Activated CD8-positive, alpha-beta memory T cell treated with anti-CD3 and anti-CD28 coated beads, Interleukin-2, amount 50 U/mL, for 24 hours (primary cell): Measurements from ENCODE around the gene SALL2.
"Not testable (repeated sequence)": the region's sequence is repeated elsewhere in the genome, so short reads cannot be mapped to it uniquely, and the experiment has no call there.

Experiments
- DNase-seq: peaks from one replicate; pipeline ENCODE4 v3.0.0-alpha.2; 2020; ENCODE audit errors: extremely low read depth

Gene SALL2

GRCh38 chr14:21525962-21526671 lies at the start of gene SALL2:
Gene SALL2, minus strand, starts transcription at chr14:21526346. Its CDS starts 219 bp downstream, at chr14:21526127.
- peak; percentile 26 for DNase-seq

- no peak for DNase-seq
Measured at GRCh38 chr14:21575661-21576060, 49.5 kb upstream of the SALL2 start.

GRCh38 chr14:21572604-21573003 lies 46.5 kb upstream of the SALL2 start:
- no peak for DNase-seq

- no peak for DNase-seq
Measured at GRCh38 chr14:21558703-21559170, 32.6 kb upstream of the SALL2 start.

- peak; percentile 48 for DNase-seq
Measured at GRCh38 chr14:21557084-21557901, 31.1 kb upstream of the SALL2 start.

- no peak for DNase-seq
Measured at GRCh38 chr14:21556378-21557083, 30.4 kb upstream of the SALL2 start.

- DNase-seq: no peak
Measured at GRCh38 chr14:21553266-21553665, 27.1 kb upstream of the SALL2 start.

GRCh38 chr14:21544588-21544987 lies 18.4 kb upstream of the SALL2 start:
- DNase-seq: not testable (repeated sequence)

DNA sequence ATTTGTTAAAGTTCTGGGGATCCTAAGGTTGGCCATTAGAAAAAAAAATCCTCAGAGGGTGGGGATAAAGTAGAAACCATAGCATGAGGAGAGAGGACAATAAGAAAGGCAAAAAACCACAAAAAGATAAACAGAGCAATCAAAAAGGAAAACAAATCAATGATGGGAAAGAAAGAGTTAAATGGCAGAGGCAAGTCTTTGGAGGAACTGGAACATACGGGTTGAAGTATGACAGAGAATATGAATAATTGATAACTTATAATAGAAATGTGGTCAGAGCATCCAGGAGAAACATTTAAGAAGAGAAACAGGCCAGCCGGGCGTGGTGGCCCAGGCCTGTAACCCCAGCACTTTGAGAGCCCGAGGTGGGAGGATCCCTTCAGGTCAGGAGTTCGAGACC lies 17.8 kb upstream of the SALL2 start:
- no peak for DNase-seq

GRCh38 chr14:21543521-21543960 lies 17.4 kb upstream of the SALL2 start:
- DNase-seq: no peak

GRCh38 chr14:21541413-21542074 lies 15.4 kb upstream of the SALL2 start:
- no peak for DNase-seq

DNA sequence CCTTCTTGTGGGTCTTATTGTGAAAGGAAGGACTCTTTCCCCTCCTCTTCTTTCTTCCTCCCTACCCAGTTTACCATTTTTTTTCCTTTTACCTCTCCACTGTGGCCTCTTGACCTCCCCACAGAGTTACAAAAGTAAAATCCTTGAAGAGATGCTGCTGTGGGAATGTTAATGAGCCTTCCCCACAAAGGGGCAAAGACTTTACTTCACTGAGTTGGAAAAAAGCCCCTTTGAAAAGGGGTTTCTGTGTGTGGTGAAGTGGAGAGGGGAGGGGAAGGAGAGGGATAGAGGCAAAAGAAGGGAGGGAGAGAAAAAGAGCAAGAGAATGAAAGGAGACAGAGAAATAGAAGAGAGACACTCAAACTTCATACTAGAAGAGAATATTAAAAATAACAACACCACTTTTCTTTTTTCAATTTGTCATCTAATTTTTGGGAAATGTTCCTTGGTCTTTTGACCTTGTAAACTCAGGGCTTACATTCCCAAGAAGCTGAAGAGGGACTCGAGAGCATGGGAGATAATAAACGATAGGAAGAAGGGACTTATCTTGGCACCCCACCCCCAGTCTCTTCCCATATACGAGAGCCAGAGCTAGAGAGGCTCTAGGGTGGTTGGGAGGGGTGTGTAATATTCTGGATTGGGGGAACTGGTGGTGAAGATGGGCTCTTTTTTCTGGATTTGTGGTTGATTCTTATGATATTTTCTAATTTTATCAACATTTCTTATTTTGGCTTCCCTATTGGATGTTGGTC lies 13.2 kb upstream of the SALL2 start:
- DNase-seq: no peak

GRCh38 chr14:21537090-21537424 lies 10.9 kb upstream of the SALL2 start:
- no peak for DNase-seq

GRCh38 chr14:21536418-21537089 lies 10.4 kb upstream of the SALL2 start:
- no peak for DNase-seq

- no peak for DNase-seq
Measured at GRCh38 chr14:21535545-21536417, 9.6 kb upstream of the SALL2 start.

GRCh38 chr14:21534576-21534975 lies 8.4 kb upstream of the SALL2 start:
- DNase-seq: no peak

DNA sequence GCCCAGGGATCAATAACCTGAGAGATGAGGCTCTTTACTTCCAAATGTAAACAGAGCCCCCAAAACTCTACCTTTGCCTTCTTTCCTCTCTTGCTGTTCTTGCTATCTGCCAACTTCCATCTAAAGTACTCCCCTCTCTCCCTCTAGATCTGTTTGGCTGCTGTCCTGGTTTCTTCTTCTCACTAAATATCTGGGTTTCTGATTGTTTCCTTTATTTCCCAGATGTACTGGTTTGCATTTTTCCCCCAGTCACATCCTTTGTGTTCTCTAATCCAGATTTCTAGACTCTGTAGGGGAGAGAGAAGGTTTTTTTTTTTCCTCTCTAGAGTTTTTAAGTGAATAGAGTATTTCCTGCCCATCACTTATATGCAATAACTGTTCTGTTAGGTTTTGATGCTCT lies 7.1 kb upstream of the SALL2 start:
- DNase-seq: no peak

DNA sequence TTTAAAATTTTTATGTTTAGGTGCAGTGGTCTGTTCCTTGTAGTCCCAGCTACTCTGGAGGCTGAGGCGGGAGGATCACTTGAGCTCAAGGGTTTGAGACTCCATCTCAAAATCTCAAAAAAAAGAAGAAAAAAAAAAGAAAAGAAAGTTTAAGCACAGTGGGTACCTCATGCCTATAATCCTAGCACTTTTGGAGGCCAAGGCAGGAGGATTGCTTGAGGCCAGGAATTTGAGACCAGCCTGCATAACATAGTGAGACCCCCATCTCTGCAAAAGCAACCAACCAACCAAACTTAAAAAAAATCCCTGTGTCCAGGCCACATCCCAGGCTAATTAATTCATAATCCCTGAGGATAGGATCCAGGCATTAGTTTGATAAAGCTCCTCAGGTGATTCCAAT lies 3.4 kb upstream of the SALL2 start:
- DNase-seq: no peak
